Caco-2 (cell line): ENCODE results near the gene CREBBP. TPM values are rescaled to one million over a fixed set of nuclear protein-coding genes. Genes with fewer than 3 reads are reported as not detected.

Experiments
- BruUV-seq: library from RNA; stranded (reverse); fragments of 400-500 nt; replicated peaks from 2 replicates; lab custom pipeline; 2021; lab: Mats Ljungman, UMichigan
- CTCF ChIA-PET: fragments of 300-600 bp; sonication (Branson Sonifier 250); formaldehyde crosslinking; loops from one replicate; lab custom pipeline; 2022; ENCODE audit warnings: antibody characterized with exemption; lab: Charles Lee
- POLR2A ChIA-PET: fragments of 300-600 bp; sonication (Branson Sonifier 250); formaldehyde crosslinking; loops from one replicate; lab custom pipeline; 2022; ENCODE audit warnings: antibody characterized with exemption; lab: Charles Lee
- DNase-seq, 2 experiments: peaks; one replicate each; pipeline versions ENCODE4 v3.0.0 to v3.0.0-alpha.2; 2020 to 2022
- H3K27me3 ChIP-seq: replicated peaks from 2 replicates; pipeline ENCODE4 v1.6.0; 2011; ENCODE audit warnings: low read length; ENCODE audit not compliant: control insufficient read depth, insufficient read depth
- H3K36me3 ChIP-seq: 2 replicates; pipeline ENCODE4 v1.5.1; 2011; ENCODE audit warnings: low read length; ENCODE audit not compliant: control insufficient read depth, insufficient read depth
- H3K4me1 ChIP-seq: fragments of 250-450 bp; sonication (Bioruptor Pico); 2 replicates; pipeline ENCODE4 v1.5.1; 2020; ENCODE audit warnings: mild to moderate bottlenecking
- H3K4me3 ChIP-seq: 2 replicates; pipeline ENCODE4 v1.5.1; 2011; ENCODE audit warnings: low read depth, mild to moderate bottlenecking, control low read depth, low read length
- H3K9me3 ChIP-seq: fragments of 250-450 bp; sonication (Bioruptor Pico); 2 replicates; pipeline ENCODE4 v1.5.1; 2020; ENCODE audit warnings: mild to moderate bottlenecking, moderate library complexity
- H3K27ac Mint-ChIP-seq: one replicate; pipeline ENCODE4 v1.8.0; 2022; ENCODE audit warnings: mixed read lengths; ENCODE audit not compliant: unreplicated experiment
- H3K27me3 Mint-ChIP-seq: one replicate; pipeline ENCODE4 v1.8.0; 2022; ENCODE audit warnings: mixed read lengths; ENCODE audit not compliant: insufficient read depth, unreplicated experiment
- H3K36me3 Mint-ChIP-seq: one replicate; pipeline ENCODE4 v1.8.0; 2022; ENCODE audit warnings: mild to moderate bottlenecking, mixed read lengths; ENCODE audit not compliant: insufficient read depth, unreplicated experiment
- H3K4me1 Mint-ChIP-seq: one replicate; pipeline ENCODE4 v1.8.0; 2022; ENCODE audit warnings: low read depth, mixed read lengths; ENCODE audit not compliant: unreplicated experiment
- H3K4me3 Mint-ChIP-seq: one replicate; pipeline ENCODE4 v1.8.0; 2022; ENCODE audit warnings: mild to moderate bottlenecking, moderate library complexity, mixed read lengths; ENCODE audit not compliant: unreplicated experiment
- H3K9me3 Mint-ChIP-seq: one replicate; pipeline ENCODE4 v1.8.0; 2022; ENCODE audit warnings: mixed read lengths; ENCODE audit not compliant: unreplicated experiment
- intact Hi-C: fragments of 100-400 bp; cut with micrococcal nuclease; formaldehyde crosslinking; loops from one replicate; pipeline ENCODE4 v1.10.0; 2022; ENCODE audit not compliant: unreplicated experiment
- total RNA-seq: library from RNA; stranded (reverse); gene quantifications from 2 replicates; pipeline ENCODE4 v1.2.3, GENCODE V29; 2022
- TF ChIP-seq, protein P1 (sequence below), 2 experiments: fragments of 200-600 bp in 1 of 2; IDR thresholded peaks; 1 replicate in 1 of 2; 2 replicates in 1 of 2; pipeline versions ENCODE4 v1.5.1 to v1.8.0; 2011 to 2022; ENCODE audit warnings: antibody characterized with exemption in 1 of 2, control low read depth in 1 of 2, inconsistent platforms in 1 of 2, low read depth in 1 of 2, low read length in 1 of 2, mild to moderate bottlenecking in 1 of 2, moderate library complexity in 1 of 2; ENCODE audit not compliant: insufficient read depth in 1 of 2, severe bottlenecking in 1 of 2, unreplicated experiment in 1 of 2

The CREBBP gene
- total RNA-seq, 1 experiment from 2014 or later = 65.3 TPM

DNA sequence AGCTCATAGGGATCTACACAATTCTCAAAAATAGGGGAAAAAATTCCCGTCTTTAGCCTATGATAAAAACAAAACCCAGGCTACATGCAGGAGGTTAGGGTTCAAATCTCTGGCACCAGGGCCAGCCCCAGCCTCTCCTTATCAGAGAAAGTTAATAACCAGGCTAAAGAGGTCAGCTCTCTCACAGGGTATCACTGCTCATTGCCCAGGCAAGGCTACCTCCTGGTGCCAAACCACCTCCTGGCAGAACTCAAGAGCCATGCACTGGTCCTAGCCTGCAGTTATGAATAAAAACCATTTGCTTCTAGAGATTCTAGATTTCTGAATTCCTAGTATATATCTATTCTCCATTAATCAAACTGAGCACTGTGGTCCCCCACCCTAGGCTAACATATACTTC lies 65.8 kb downstream of the CREBBP start:
- TF ChIP-seq, protein P1, sequence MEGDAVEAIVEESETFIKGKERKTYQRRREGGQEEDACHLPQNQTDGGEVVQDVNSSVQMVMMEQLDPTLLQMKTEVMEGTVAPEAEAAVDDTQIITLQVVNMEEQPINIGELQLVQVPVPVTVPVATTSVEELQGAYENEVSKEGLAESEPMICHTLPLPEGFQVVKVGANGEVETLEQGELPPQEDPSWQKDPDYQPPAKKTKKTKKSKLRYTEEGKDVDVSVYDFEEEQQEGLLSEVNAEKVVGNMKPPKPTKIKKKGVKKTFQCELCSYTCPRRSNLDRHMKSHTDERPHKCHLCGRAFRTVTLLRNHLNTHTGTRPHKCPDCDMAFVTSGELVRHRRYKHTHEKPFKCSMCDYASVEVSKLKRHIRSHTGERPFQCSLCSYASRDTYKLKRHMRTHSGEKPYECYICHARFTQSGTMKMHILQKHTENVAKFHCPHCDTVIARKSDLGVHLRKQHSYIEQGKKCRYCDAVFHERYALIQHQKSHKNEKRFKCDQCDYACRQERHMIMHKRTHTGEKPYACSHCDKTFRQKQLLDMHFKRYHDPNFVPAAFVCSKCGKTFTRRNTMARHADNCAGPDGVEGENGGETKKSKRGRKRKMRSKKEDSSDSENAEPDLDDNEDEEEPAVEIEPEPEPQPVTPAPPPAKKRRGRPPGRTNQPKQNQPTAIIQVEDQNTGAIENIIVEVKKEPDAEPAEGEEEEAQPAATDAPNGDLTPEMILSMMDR (IDR thresholded peaks at IDR 0.05; ENCODE audit: insufficient read depth in 1 of 2, low read depth in 1 of 2, low read length in 1 of 2, severe bottlenecking in 1 of 2, unreplicated experiment in 1 of 2) = no peak
- CTCF ChIA-PET = no interaction called here
- Histone ChIP-seq H3K4me1 (no peaks in the 10 kb centered on the region), H3K9me3 (no peaks in the 10 kb centered on the region), H3K27me3 (no peaks in the 10 kb centered on the region), H3K36me3 (no peaks in the 10 kb centered on the region), H3K4me3 (no peak overlapping the region)
- Mint-ChIP-seq H3K4me1 (no peaks in the 10 kb centered on the region), H3K9me3 (no peaks in the 10 kb centered on the region), H3K4me3 (no peak overlapping the region), H3K27me3 (no peaks in the 10 kb centered on the region), H3K27ac (no peak overlapping the region), H3K36me3 (peaks cover 17% of the 10 kb centered on the region)
- POLR2A ChIA-PET = no interaction called here
- no TSS peak for BruUV-seq
- DNase-seq = no peak
- intact Hi-C loops = no loop called here

DNA sequence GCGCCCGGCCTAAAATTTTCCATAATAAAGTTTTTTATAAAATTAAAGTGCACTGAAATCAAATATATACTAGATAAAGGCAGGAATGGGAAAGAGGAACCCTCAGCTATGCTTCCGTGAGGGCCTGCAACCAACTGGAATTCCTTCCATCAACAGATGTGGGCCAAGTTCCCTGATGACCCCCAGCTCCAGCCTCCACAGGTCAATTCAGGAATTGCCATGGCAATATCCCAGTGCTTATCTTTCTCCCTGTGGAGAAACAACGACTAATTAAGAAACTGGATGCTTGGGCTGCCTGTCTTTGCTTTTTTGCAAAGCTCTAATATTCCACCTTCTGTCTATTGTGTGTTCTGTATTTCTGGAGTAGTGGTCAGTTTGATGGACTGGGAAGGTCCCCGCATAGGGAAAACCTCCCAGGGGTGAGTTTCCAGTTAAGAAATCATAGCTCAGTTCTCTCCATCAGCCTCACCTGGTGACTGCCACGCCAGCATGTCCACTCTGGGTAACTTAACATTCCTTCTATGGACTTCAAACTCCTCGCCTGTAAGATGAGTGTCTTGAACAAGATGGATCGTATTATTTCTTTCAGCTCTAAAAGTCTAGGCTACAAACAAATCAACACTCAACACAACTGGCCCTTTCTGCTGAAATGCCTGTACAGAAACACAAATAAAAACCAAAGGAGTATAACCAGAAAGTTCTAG lies 67.9 kb downstream of the CREBBP start:
- H3K4me3 Mint-ChIP-seq = no peak overlapping the region
- peaks cover 30% of the 10 kb centered on the region for H3K36me3 Mint-ChIP-seq
- H3K36me3 ChIP-seq = peaks cover 1% of the 10 kb centered on the region; the same call in 1 of the 2 replicates
- no peak overlapping the region for H3K4me3 ChIP-seq
- H3K27me3 ChIP-seq = no peaks in the 10 kb centered on the region
- no peak overlapping the region for H3K27ac Mint-ChIP-seq
- H3K9me3 ChIP-seq = no peaks in the 10 kb centered on the region
- intact Hi-C loops = no loop called here
- POLR2A ChIA-PET = no interaction called here
- TF ChIP-seq, protein P1 (IDR thresholded peaks at IDR 0.05; ENCODE audit: insufficient read depth in 1 of 2, low read depth in 1 of 2, low read length in 1 of 2, severe bottlenecking in 1 of 2, unreplicated experiment in 1 of 2) = no peak
- no peaks in the 10 kb centered on the region for H3K4me1 ChIP-seq
- CTCF ChIA-PET = no interaction called here
- H3K9me3 Mint-ChIP-seq = no peaks in the 10 kb centered on the region
- DNase-seq = no peak
- H3K4me1 Mint-ChIP-seq = no peaks in the 10 kb centered on the region
- H3K27me3 Mint-ChIP-seq = no peaks in the 10 kb centered on the region
- BruUV-seq = no TSS peak

DNA sequence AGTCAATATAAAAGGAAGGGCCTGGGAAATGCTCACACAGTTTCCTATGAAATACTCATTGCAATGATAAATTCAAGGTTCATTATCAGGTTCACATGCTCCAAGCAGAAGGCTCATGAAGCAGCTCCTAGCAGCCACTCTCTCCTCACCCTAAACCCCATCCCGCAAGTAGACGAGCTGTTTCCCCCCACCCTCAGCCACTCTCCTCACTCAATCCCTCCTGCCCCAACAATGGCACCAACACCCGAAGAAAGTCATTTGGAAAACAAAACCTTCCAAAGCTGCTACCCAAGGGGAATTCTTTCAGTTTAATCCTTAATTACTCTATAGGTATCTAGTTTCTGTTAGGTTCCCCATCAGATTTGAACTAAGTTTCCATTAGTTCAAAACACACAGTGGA lies 69.7 kb downstream of the CREBBP start:
- Histone ChIP-seq H3K36me3 (peaks cover 1% of the 10 kb centered on the region; the same call in 1 of the 2 replicates), H3K4me3 (no peak overlapping the region), H3K4me1 (no peaks in the 10 kb centered on the region), H3K9me3 (no peaks in the 10 kb centered on the region), H3K27me3 (no peaks in the 10 kb centered on the region)
- Mint-ChIP-seq H3K4me3 (no peak overlapping the region), H3K4me1 (peaks cover 7% of the 10 kb centered on the region), H3K9me3 (no peaks in the 10 kb centered on the region), H3K27ac (no peak overlapping the region), H3K27me3 (no peaks in the 10 kb centered on the region), H3K36me3 (peaks cover 44% of the 10 kb centered on the region)
- ChIA-PET CTCF (no interaction called here), POLR2A (no interaction called here)
- no peak for DNase-seq
- intact Hi-C loops = no loop called here
- BruUV-seq = no TSS peak
- TF ChIP-seq, protein P1 (IDR thresholded peaks at IDR 0.05; ENCODE audit: insufficient read depth in 1 of 2, low read depth in 1 of 2, low read length in 1 of 2, severe bottlenecking in 1 of 2, unreplicated experiment in 1 of 2) = no peak
